Breast epithelium (tissue), 3 donors: ENCODE measurements around the gene FOXRED1.

Source experiments
- CTCF ChIP-seq, 3 donors: fragments of 450-650 bp; IDR thresholded peaks; one replicate each; pipeline ENCODE4 v1.5.1; 2016 to 2017; ENCODE audit warnings: antibody characterized with exemption in 3 of 3, mild to moderate bottlenecking in 3 of 3, moderate library complexity in 3 of 3
- POLR2A ChIP-seq: fragments of 450-650 bp; IDR thresholded peaks from one replicate; pipeline ENCODE4 v1.6.1; 2016; ENCODE audit warnings: antibody characterized with exemption, mild to moderate bottlenecking, moderate library complexity
- POLR2AphosphoS5 ChIP-seq, 3 donors: sonication (generic); formaldehyde crosslinking; IDR thresholded peaks; one replicate each; pipeline ENCODE4 v1.6.1; 2017; ENCODE audit warnings: antibody characterized with exemption in 3 of 3

GRCh38 chr11:126257764-126258163 is 11.2 kb upstream of the FOXRED1 start:
- TF ChIP-seq POLR2AphosphoS5 (IDR thresholded peaks at IDR 0.05) (no peak), CTCF (IDR thresholded peaks at IDR 0.05) (no peak), POLR2A (no peak)
